ENCODE data around the gene PMEPA1. TPM values are rescaled to one million over a fixed set of nuclear protein-coding genes. Genes with fewer than 3 reads are reported as not detected.
A peak's percentile ranks its signal among the peaks of the same experiment; 100 is the strongest.

Gene PMEPA1
- total RNA-seq, 1 donor from 2014 or later, result 26.9 TPM

- intact Hi-C loops (cut with DNase I), result loop anchor here (10.0 kb wide), 1 partner anchor 599 kb away; no protein-coding TSS in a partner anchor
- no peak for DNase-seq
- Histone ChIP-seq H3K27ac (no peak overlapping the region), H3K27me3 (ENCODE audit: low read depth) (peaks cover 8% of the 10 kb centered on the region), H3K36me3 (no peaks in the 10 kb centered on the region), H3K9me3 (no peaks in the 10 kb centered on the region), H3K4me1 (no peaks in the 10 kb centered on the region), H3K4me3 (no peak overlapping the region)
- no peak for ATAC-seq
- no peak for TF ChIP-seq CTCF (IDR thresholded peaks at IDR 0.05)
Observed at GRCh38 chr20:57605878-57606277, 103.9 kb downstream of the PMEPA1 start.

GRCh38 chr20:57605045-57605444, 104.8 kb downstream of the PMEPA1 start:
- ATAC-seq (no peak), DNase-seq (peak; percentile 23)
- Histone ChIP-seq H3K4me3 (no peak overlapping the region), H3K36me3 (no peaks in the 10 kb centered on the region), H3K27me3 (ENCODE audit: low read depth) (peaks cover 1% of the 10 kb centered on the region), H3K27ac (no peak overlapping the region), H3K9me3 (no peaks in the 10 kb centered on the region), H3K4me1 (no peaks in the 10 kb centered on the region)
- TF ChIP-seq CTCF (IDR thresholded peaks at IDR 0.05), result no peak
- intact Hi-C loops (cut with DNase I), result loop anchor here (10.0 kb wide), 1 partner anchor 600 kb away; no protein-coding TSS in a partner anchor

- TF ChIP-seq CTCF (IDR thresholded peaks at IDR 0.05), result no peak
- intact Hi-C loops (cut with DNase I), result loop anchor here (10.0 kb wide), 1 partner anchor 602 kb away; no protein-coding TSS in a partner anchor
- H3K4me3 ChIP-seq, result no peak overlapping the region
- H3K27me3 ChIP-seq (ENCODE audit: low read depth), result no peaks in the 10 kb centered on the region
- no peaks in the 10 kb centered on the region for H3K4me1 ChIP-seq
- DNase-seq (no peak), ATAC-seq (no peak)
- H3K9me3 ChIP-seq, result no peaks in the 10 kb centered on the region
- H3K36me3 ChIP-seq, result no peaks in the 10 kb centered on the region
- H3K27ac ChIP-seq, result no peak overlapping the region
Observed at GRCh38 chr20:57603120-57603519, 106.7 kb downstream of the PMEPA1 start.

- no peak for TF ChIP-seq CTCF (IDR thresholded peaks at IDR 0.05)
- no peak overlapping the region for H3K27ac ChIP-seq
- peaks cover 7% of the 10 kb centered on the region for H3K4me1 ChIP-seq
- ATAC-seq (no peak), DNase-seq (no peak)
- no peaks in the 10 kb centered on the region for H3K36me3 ChIP-seq
- H3K9me3 ChIP-seq, result no peaks in the 10 kb centered on the region
- intact Hi-C loops (cut with DNase I), result loop anchor here (10.0 kb wide), 1 partner anchor 603 kb away; no protein-coding TSS in a partner anchor
- no peak overlapping the region for H3K4me3 ChIP-seq
- H3K27me3 ChIP-seq (ENCODE audit: low read depth), result no peaks in the 10 kb centered on the region
Observed at GRCh38 chr20:57601737-57602136, 108.1 kb downstream of the PMEPA1 start.

- Histone ChIP-seq H3K27ac (no peak overlapping the region), H3K4me3 (no peak overlapping the region), H3K27me3 (ENCODE audit: low read depth) (no peaks in the 10 kb centered on the region), H3K4me1 (peaks cover 8% of the 10 kb centered on the region), H3K9me3 (no peaks in the 10 kb centered on the region), H3K36me3 (no peaks in the 10 kb centered on the region)
- no peak for TF ChIP-seq CTCF (IDR thresholded peaks at IDR 0.05)
- intact Hi-C loops (cut with DNase I), result loop anchor here (10.0 kb wide), 1 partner anchor 604 kb away; no protein-coding TSS in a partner anchor
- no peak for DNase-seq
- no peak for ATAC-seq
Observed at GRCh38 chr20:57601211-57601570, 108.6 kb downstream of the PMEPA1 start.

Measured in lower lobe of right lung (tissue), 2 donors.